HepG2 (cell line): ENCODE data around the gene ANKRD66. TPM values are rescaled to one million over a fixed set of nuclear protein-coding genes. Genes with fewer than 3 reads are reported as not detected.

Experiments
- ATAC-seq: fragments of 200-7000 bp; cut with Tn5 transposase; 3 replicates; pipeline ENCODE4 v1.9.1; 2020; ENCODE audit warnings: mild to moderate bottlenecking, moderate library complexity
- BruUV-seq: library from RNA; stranded (reverse); fragments of 400-500 nt; replicated peaks from 2 replicates; lab custom pipeline; 2021; lab: Mats Ljungman, UMichigan
- CTCF ChIA-PET: fragments of 300-600 bp; formaldehyde crosslinking; extraction: SDS; loops from one replicate; lab custom pipeline; 2021; ENCODE audit warnings: low total read pairs, inconsistent platforms, low intra/inter-chr PET ratio; lab: Yijun Ruan, JAX
- POLR2A ChIA-PET: fragments of 350-600 bp; sonication (Branson Sonifier 250); formaldehyde crosslinking; loops from one replicate; lab custom pipeline; 2020; ENCODE audit warnings: antibody characterized with exemption, inconsistent platforms; lab: Yijun Ruan, JAX
- DNase-seq: peaks from one replicate; pipeline ENCODE4 v3.0.0-alpha.2; 2015; ENCODE audit warnings: low spot score
- FAIRE-seq: peaks from 3 replicates; lab custom pipeline; 2011; peaks lifted over from hg19 to GRCh38; lab: Jason Lieb, UNC
- H2AFZ ChIP-seq: one replicate; pipeline ENCODE4 v1.6.1; 2011; ENCODE audit warnings: low read length, inconsistent platforms
- H3K27ac ChIP-seq: fragments of 300-600 bp; 3 replicates; pipeline ENCODE4 v1.8.0; 2011; ENCODE audit warnings: mixed run types, mild to moderate bottlenecking, mixed read lengths, low read length, inconsistent platforms; ENCODE audit not compliant: insufficient read depth; ENCODE audit errors: extremely low read length
- H3K27me3 ChIP-seq, 2 experiments: fragments of 200-600 bp in 1 of 2; 2 replicates in 1 of 2; 3 replicates in 1 of 2; pipeline versions ENCODE4 v1.6.0 to v1.8.0; 2011; ENCODE audit warnings: low read length in 2 of 2, mild to moderate bottlenecking in 2 of 2, moderate library complexity in 2 of 2, inconsistent platforms in 1 of 2; ENCODE audit not compliant: insufficient read depth in 2 of 2, control insufficient read depth in 1 of 2
- H3K36me3 ChIP-seq, 2 experiments: fragments of 200-600 bp in 1 of 2; replicated peaks in 1 of 2; 2 replicates in 1 of 2; 3 replicates in 1 of 2; pipeline versions ENCODE4 v1.5.1 to v1.8.0; 2011; ENCODE audit warnings: low read length in 2 of 2, inconsistent platforms in 1 of 2; ENCODE audit not compliant: insufficient read depth in 2 of 2, control insufficient read depth in 1 of 2
- H3K4me1 ChIP-seq: 2 replicates; pipeline ENCODE4 v1.5.1; 2012; ENCODE audit warnings: low read length, inconsistent platforms; ENCODE audit not compliant: insufficient read depth
- H3K4me2 ChIP-seq: 2 replicates; pipeline ENCODE4 v1.6.0; 2011; ENCODE audit warnings: low read depth, low read length, inconsistent platforms
- H3K4me3 ChIP-seq, 3 experiments: fragments of 200-600 bp in 1 of 3; sonication (generic), shearing (Covaris generic) in 1 of 3; replicated peaks in 1 of 3; 2 replicates each; pipeline ENCODE4 v1.5.1; 2011 to 2016; ENCODE audit warnings: low read length in 3 of 3, inconsistent platforms in 2 of 3, low read depth in 2 of 3, mild to moderate bottlenecking in 2 of 3, control low read depth in 1 of 3, mixed read lengths in 1 of 3; ENCODE audit not compliant: insufficient read depth in 1 of 3
- H3K79me2 ChIP-seq: one replicate; pipeline ENCODE4 v1.6.1; 2011; ENCODE audit warnings: low read length, inconsistent platforms; ENCODE audit not compliant: insufficient read depth
- H3K9ac ChIP-seq: 2 replicates; pipeline ENCODE4 v1.6.0; 2011; ENCODE audit warnings: mild to moderate bottlenecking, low read depth, low read length, inconsistent platforms; ENCODE audit not compliant: insufficient read depth
- H3K9me3 ChIP-seq: 2 replicates; pipeline ENCODE4 v1.5.1; 2012; ENCODE audit warnings: mild to moderate bottlenecking, low read length
- H4K20me1 ChIP-seq: 2 replicates; pipeline ENCODE4 v1.6.0; 2011; ENCODE audit warnings: inconsistent platforms, mild to moderate bottlenecking, low read length, moderate library complexity; ENCODE audit not compliant: insufficient read depth
- CEBPG ChIP-seq: IDR thresholded peaks from 2 replicates; pipeline ENCODE4 v1.6.1; 2016
- EED ChIP-seq: sonication (generic); formaldehyde crosslinking; IDR thresholded peaks from 2 replicates; pipeline ENCODE4 v1.5.0; 2020; ENCODE audit warnings: mild to moderate bottlenecking, missing genetic modification reagents
- FOXJ3 ChIP-seq: sonication (generic); formaldehyde crosslinking; IDR thresholded peaks from 2 replicates; pipeline ENCODE4 v1.4.0; 2020; ENCODE audit warnings: missing genetic modification reagents, mild to moderate bottlenecking, borderline replicate concordance
- KDM3A ChIP-seq: IDR thresholded peaks from 2 replicates; pipeline ENCODE4 v1.6.1; 2018; ENCODE audit warnings: low read depth, missing compliant biosample characterization
- KLF6 ChIP-seq: IDR thresholded peaks from 2 replicates; pipeline ENCODE4 v1.8.0; 2016; ENCODE audit warnings: missing biosample characterization, missing genetic modification reagents
- PRPF4 ChIP-seq: fragments of 200-400 bp; formaldehyde crosslinking; IDR thresholded peaks from 2 replicates; pipeline ENCODE4 v1.6.1; 2016; ENCODE audit warnings: low read length, low read depth; ENCODE audit not compliant: poor library complexity, severe bottlenecking
- TCF12 ChIP-seq, 2 experiments: fragments of 450-650 bp in 1 of 2; sonication (generic) in 1 of 2; formaldehyde crosslinking in 1 of 2; IDR thresholded peaks; 2 replicates each; pipeline versions ENCODE4 v1.6.1 to v1.8.0; 2017 to 2022; ENCODE audit warnings: antibody characterized with exemption in 1 of 2, mild to moderate bottlenecking in 1 of 2, missing genetic modification reagents in 1 of 2, moderate library complexity in 1 of 2
- ZNF124 ChIP-seq: sonication (generic); formaldehyde crosslinking; IDR thresholded peaks from 2 replicates; pipeline ENCODE4 v1.4.0; 2020; ENCODE audit warnings: missing genetic modification reagents
- ZNF160 ChIP-seq: sonication (generic); formaldehyde crosslinking; IDR thresholded peaks from 2 replicates; pipeline ENCODE4 v1.8.0; 2022; ENCODE audit warnings: mild to moderate bottlenecking, inconsistent platforms, missing genetic modification reagents
- ZNF616 ChIP-seq: sonication (generic); formaldehyde crosslinking; IDR thresholded peaks from 2 replicates; pipeline ENCODE4 v1.5.0; 2020; ENCODE audit warnings: low read depth, mild to moderate bottlenecking, missing genetic modification reagents
- ZNF644 ChIP-seq: IDR thresholded peaks from 2 replicates; pipeline ENCODE4 v1.6.1; 2016; ENCODE audit warnings: low read depth
- ZNF687 ChIP-seq: sonication (generic); formaldehyde crosslinking; IDR thresholded peaks from 2 replicates; pipeline ENCODE4 v1.5.1; 2020; ENCODE audit warnings: mild to moderate bottlenecking, missing genetic modification reagents, moderate library complexity
- ZNF776 ChIP-seq: sonication (generic); formaldehyde crosslinking; IDR thresholded peaks from 2 replicates; pipeline ENCODE4 v1.4.0; 2020; ENCODE audit warnings: mild to moderate bottlenecking, missing genetic modification reagents
- ZSCAN22 ChIP-seq: sonication (generic); formaldehyde crosslinking; IDR thresholded peaks from 2 replicates; pipeline ENCODE4 v1.4.0; 2020; ENCODE audit warnings: mild to moderate bottlenecking, missing genetic modification reagents
- WGBS: methylation state at CpG from one replicate; pipeline ENCODE4 v1.1.6; 2017; ENCODE audit warnings: low lambda C conversion rate; 5-methylcytosine and 5-hydroxymethylcytosine counted together
- in situ Hi-C: cut with HindIII; loops from 2 replicates; pipeline ENCODE4 v1.10.0; 2017; ENCODE audit warnings: low pct_unique_long_range_greater_than_20kb; ENCODE audit not compliant: extremely low pct_ligation_motif_present
- intact Hi-C: fragments of 100-400 bp; cut with micrococcal nuclease; formaldehyde crosslinking; loops from one replicate; pipeline ENCODE4 v1.10.0; 2022; ENCODE audit not compliant: unreplicated experiment
- polyA plus RNA-seq, 8 experiments: library from polyadenylated mRNA; depleted of rRNA in 3 of 8; stranded (reverse) in 7 of 8; unstranded in 1 of 8; fragments of >200 nt; fragmentation: Illumina TruSeq in 4 of 8; extraction: Trizol in 4 of 8; gene quantifications; 2 replicates each; pipeline versions ENCODE4 v1.2.1 to v1.2.3, GENCODE V29; 2011 to 2016; ENCODE audit warnings: low read depth in 4 of 8, missing spikeins in 1 of 8, mixed read lengths in 1 of 8; ENCODE audit not compliant: insufficient read depth in 1 of 8
- total RNA-seq, 5 experiments: library from RNA; depleted of rRNA; stranded (reverse); fragments of >200 nt; fragmentation: Illumina TruSeq; extraction: Trizol; gene quantifications; 2 replicates each; pipeline ENCODE4 v1.2.3, GENCODE V29; 2016; ENCODE audit warnings: low read depth in 1 of 5
- TF ChIP-seq, protein P1 (sequence below): sonication (generic); formaldehyde crosslinking; IDR thresholded peaks from 2 replicates; pipeline ENCODE4 v1.4.0; 2020; ENCODE audit warnings: mild to moderate bottlenecking, missing genetic modification reagents
- TF ChIP-seq, protein P2 (sequence below): sonication (generic); formaldehyde crosslinking; IDR thresholded peaks from 2 replicates; pipeline ENCODE4 v1.9.0; 2021; ENCODE audit warnings: missing genetic modification reagents, mild to moderate bottlenecking, borderline replicate concordance

ANKRD66 gene
- total and polyA plus RNA-seq, 2 of the 13 experiments (the other 11 are each of a cell fraction or from before 2014, with no cell fraction given) = not detected

GRCh38 chr6:46706464-46706863 lies 40.3 kb upstream of the ANKRD66 start:
- FAIRE-seq = no peak
- no peak overlapping the region for H3K27ac ChIP-seq
- WGBS = 0% methylated on average over 2 of the region's 2 CpGs
- in situ Hi-C loops = no loop called here
- H3K36me3 ChIP-seq = no peaks in the 10 kb centered on the region
- POLR2A ChIA-PET = no interaction called here
- no TSS peak for BruUV-seq
- no peak overlapping the region for H3K9ac ChIP-seq
- TF ChIP-seq KDM3A (CRISPR knock-in tag) = no peak
- TF ChIP-seq, protein P1, sequence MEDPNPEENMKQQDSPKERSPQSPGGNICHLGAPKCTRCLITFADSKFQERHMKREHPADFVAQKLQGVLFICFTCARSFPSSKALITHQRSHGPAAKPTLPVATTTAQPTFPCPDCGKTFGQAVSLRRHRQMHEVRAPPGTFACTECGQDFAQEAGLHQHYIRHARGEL (CRISPR knock-in tag) = no peak
- TF ChIP-seq ZNF616 (CRISPR knock-in tag) = no peak
- TF ChIP-seq PRPF4 = no peak
- TF ChIP-seq FOXJ3 (CRISPR knock-in tag) = no peak
- TF ChIP-seq CEBPG (CRISPR knock-in tag) = no peak
- no peak for TF ChIP-seq ZNF644 (CRISPR knock-in tag)
- TF ChIP-seq ZNF160 (CRISPR knock-in tag) = no peak
- TF ChIP-seq ZSCAN22 = no peak
- TF ChIP-seq ZNF687 (CRISPR knock-in tag) = no peak
- TF ChIP-seq, protein P2, sequence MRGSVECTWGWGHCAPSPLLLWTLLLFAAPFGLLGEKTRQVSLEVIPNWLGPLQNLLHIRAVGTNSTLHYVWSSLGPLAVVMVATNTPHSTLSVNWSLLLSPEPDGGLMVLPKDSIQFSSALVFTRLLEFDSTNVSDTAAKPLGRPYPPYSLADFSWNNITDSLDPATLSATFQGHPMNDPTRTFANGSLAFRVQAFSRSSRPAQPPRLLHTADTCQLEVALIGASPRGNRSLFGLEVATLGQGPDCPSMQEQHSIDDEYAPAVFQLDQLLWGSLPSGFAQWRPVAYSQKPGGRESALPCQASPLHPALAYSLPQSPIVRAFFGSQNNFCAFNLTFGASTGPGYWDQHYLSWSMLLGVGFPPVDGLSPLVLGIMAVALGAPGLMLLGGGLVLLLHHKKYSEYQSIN (CRISPR knock-in tag) = no peak
- no peak for TF ChIP-seq ZNF776
- no peak for TF ChIP-seq TCF12 (IDR thresholded peaks at IDR 0.05)
- TF ChIP-seq TCF12 (CRISPR knock-in tag; IDR thresholded peaks at IDR 0.05) = no peak
- TF ChIP-seq EED (CRISPR knock-in tag) = no peak
- no peak for TF ChIP-seq ZNF124 (CRISPR knock-in tag)
- TF ChIP-seq KLF6 = no peak
- TF ChIP-seq, all 625 proteins: peak for 0
- no peak overlapping the region for H3K4me2 ChIP-seq
- intact Hi-C loops = no loop called here
- no peaks in the 10 kb centered on the region for H3K79me2 ChIP-seq
- CTCF ChIA-PET = no interaction called here
- no peak overlapping the region for H2AFZ ChIP-seq
- DNase-seq (no peak), ATAC-seq (no peak)
- H4K20me1 ChIP-seq = no peaks in the 10 kb centered on the region
- H3K9me3 ChIP-seq = no peaks in the 10 kb centered on the region
- no peaks in the 10 kb centered on the region for H3K27me3 ChIP-seq
- no peaks in the 10 kb centered on the region for H3K4me1 ChIP-seq
- no peak overlapping the region for H3K4me3 ChIP-seq
